Fibroblast of mammary gland (primary cell): Measurements from ENCODE around the gene UBE2I.

Experiments
- DNase-seq: peaks from one replicate; pipeline ENCODE4 v3.0.0-alpha.2; 2010; ENCODE audit warnings: low read depth
- H3K4me3 ChIP-seq: 2 replicates; pipeline ENCODE4 v1.5.1; 2011; ENCODE audit warnings: low read depth, mild to moderate bottlenecking, low read length, moderate library complexity; ENCODE audit not compliant: control insufficient read depth
- TF ChIP-seq, protein P1 (sequence below): conservative IDR thresholded peaks from 2 replicates; pipeline ENCODE4 v1.5.1; 2011; ENCODE audit warnings: low read depth, low read length, inconsistent platforms; ENCODE audit not compliant: control insufficient read depth, insufficient read depth

The UBE2I gene

DNA sequence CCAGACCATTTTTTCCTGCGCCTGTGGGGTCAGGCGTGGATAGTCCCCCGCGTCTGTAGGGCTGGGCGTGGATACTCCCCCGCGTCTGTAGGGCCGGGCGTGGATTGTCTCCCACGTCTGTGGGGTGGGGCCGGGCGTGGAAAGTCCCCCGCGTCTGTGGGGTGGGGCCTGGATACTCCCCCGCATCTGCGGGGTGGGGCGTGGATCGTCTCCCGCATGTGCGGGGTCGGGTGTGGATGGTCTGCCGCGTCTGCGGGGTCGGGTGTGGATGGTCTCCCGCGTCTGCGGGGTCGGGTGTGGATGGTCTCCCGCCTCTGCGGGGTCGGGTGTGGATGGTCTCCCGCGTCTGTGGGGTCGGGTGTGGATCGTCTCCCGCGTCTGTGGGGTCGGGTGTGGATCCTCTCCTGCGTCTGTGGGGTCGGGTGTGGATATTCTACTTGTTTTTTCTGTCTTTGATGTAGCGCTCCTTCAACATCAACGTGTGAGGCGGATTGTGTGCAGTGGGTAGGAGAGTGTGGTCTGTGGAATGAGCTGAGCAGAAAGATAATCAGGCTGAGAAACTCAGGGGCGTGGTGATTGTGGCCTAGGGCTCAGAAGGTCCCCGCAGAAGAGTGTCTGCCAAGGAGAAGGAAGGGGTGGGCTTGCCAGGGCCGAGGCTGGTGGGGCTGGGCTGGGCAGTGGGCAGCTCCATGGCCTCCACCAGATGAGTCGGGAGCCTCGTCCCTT is 45.5 kb downstream of the UBE2I start:
- no peak for DNase-seq
- TF ChIP-seq, protein P1, sequence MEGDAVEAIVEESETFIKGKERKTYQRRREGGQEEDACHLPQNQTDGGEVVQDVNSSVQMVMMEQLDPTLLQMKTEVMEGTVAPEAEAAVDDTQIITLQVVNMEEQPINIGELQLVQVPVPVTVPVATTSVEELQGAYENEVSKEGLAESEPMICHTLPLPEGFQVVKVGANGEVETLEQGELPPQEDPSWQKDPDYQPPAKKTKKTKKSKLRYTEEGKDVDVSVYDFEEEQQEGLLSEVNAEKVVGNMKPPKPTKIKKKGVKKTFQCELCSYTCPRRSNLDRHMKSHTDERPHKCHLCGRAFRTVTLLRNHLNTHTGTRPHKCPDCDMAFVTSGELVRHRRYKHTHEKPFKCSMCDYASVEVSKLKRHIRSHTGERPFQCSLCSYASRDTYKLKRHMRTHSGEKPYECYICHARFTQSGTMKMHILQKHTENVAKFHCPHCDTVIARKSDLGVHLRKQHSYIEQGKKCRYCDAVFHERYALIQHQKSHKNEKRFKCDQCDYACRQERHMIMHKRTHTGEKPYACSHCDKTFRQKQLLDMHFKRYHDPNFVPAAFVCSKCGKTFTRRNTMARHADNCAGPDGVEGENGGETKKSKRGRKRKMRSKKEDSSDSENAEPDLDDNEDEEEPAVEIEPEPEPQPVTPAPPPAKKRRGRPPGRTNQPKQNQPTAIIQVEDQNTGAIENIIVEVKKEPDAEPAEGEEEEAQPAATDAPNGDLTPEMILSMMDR, result no peak
- no peak overlapping the region for H3K4me3 ChIP-seq

DNA sequence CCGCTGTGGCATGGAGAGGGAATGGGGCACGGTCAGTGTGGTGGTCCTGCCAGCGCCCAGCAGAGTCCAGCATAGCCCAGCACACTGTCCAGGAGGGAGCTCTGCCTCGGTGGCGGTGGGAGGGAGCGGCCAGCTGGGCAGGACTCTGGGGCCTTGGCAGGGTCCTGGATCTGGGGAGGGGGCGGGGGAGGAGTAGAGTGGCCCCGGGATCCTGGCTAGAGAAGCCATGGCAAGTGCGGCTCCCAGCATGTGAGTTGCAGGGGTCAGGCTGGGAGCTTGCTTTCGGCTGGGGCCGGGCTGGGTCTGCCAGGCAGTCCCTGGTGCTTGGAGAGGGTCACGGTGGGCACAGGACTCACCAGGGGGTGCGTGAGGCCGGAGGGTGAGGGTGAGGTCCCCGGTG is 46.2 kb downstream of the UBE2I start:
- TF ChIP-seq, protein P1, result no peak

DNA sequence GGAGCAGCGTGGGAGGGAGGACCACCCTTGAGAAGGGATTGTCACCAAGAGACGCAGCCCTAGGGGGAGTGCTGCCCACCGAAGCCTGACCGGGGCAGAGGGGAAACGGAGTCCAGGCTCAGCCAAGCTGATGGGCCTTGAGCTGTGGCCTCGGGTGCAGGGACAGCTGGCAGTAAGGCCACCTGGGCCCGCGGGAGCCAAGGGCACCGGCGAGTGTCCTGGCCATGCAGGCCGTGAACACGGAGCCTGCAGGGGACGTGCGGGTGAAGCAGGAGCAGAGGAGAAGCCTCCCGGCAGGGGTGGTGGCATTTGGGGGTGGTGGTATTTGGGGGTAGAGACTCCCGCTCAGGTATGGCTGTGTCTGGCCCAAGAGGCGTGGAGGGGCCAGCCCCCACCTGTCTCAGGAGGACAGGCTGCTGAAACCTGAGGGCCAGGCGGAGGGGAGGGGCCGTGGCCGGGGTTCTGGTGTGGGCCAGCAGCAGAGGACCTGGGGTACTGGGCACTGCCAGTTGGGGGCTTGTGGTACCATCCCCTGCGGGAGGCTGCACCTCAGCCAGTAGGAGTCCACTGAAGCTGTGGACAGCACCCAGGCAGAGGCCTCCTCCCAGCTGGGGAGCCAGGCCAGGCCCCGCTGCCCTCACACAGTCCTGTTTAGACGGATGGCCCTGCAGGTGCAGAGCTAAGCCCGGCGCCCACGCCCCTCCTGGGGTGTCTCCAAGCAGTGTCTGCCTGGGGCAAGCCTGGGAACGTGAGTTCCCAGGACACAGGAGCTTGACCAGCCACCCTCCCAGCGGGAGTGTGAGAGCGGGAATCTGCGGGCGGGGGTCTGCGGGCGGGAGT is 46.8 kb downstream of the UBE2I start:
- TF ChIP-seq, protein P1, result no peak
- no peak overlapping the region for H3K4me3 ChIP-seq
- no peak for DNase-seq

More for the DNA sequence above, 46.2 kb downstream of the UBE2I start:
- no peak for DNase-seq
- H3K4me3 ChIP-seq, result no peak overlapping the region

DNA sequence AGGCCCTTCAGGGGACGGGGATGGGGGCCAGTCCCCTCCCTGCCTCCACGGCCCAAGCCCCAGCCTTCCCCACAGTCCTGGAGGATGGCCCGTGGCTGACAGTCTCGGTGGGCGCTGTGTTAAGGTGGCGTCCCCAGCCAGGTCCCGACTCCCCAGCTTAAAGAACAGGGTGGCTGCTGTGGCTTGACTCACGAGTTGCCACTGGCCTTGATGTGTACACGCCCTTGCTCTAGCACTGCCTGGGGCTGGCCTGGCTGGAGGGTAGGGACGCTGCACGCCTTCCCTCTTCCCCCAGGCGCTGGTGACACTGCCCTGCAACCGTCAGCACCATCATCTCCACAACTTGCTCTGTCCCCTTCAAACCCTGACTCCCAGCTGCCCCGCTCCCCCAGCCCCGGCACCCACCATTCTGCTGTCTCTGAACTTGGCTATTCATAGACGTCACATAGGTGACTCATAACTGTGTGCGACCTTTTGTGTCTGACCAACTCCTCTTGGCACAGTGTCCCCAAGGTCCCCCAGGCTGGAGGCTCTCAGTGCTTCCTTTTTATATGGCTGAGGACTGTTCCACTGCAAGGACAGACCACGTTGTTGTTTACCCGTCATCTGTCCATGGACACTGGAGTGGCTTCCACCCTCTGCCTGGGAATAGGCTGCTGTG is 48.6 kb downstream of the UBE2I start:
- H3K4me3 ChIP-seq, result no peak overlapping the region
- DNase-seq, result peak; percentile 28
- TF ChIP-seq, protein P1, result no peak

DNA sequence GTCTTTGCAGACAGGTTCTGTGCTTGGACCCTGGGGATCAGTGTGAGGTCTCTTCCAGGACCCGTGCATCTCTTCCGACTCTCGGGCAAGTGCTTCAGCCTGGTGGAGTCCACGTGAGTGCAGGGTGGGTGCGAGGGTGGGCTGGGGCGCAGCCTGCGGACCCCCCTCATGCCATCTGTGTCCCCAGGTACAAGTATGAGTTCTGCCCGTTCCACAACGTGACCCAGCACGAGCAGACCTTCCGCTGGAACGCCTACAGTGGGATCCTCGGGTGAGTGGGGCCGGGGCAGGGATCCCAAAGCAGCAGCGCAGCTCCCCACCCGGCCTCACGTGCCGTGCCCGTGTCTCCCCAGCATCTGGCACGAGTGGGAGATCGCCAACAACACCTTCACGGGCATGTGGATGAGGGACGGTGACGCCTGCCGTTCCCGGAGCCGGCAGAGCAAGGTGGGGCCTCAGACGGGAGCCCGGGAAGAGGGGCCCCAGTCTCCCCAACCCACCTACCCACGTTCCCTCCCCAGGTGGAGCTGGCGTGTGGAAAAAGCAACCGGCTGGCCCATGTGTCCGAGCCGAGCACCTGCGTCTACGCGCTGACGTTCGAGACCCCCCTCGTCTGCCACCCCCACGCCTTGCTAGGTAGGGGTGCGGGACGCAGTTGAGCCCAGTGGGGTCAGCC is 52.4 kb downstream of the UBE2I start:
- DNase-seq, result no peak
- TF ChIP-seq, protein P1, result no peak
- H3K4me3 ChIP-seq, result no peak overlapping the region

DNA sequence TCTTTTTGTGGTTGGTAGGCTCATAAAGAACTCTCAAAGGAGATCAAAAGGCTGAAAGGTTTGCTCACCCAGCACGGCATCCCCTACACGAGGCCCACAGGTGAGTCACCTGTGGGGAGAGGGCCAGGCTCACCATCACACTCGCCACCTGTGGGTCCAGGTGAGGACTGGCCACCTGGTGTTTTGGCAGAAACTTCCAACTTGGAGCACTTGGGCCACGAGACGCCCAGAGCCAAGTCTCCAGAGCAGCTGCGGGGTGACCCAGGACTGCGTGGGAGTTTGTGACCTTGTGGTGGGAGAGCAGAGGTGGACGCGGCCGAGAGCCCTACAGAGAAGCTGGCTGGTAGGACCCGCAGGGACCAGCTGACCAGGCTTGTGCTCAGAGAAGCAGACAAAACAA is 53.4 kb downstream of the UBE2I start:
- no peak for DNase-seq
- no peak overlapping the region for H3K4me3 ChIP-seq
- TF ChIP-seq, protein P1, result no peak
